Measurements from ENCODE around the gene RASGRF1.

The RASGRF1 gene

GRCh38 chr15:79054350-79054749 is 36.2 kb downstream of the RASGRF1 start:
- TF ChIP-seq, protein P1, sequence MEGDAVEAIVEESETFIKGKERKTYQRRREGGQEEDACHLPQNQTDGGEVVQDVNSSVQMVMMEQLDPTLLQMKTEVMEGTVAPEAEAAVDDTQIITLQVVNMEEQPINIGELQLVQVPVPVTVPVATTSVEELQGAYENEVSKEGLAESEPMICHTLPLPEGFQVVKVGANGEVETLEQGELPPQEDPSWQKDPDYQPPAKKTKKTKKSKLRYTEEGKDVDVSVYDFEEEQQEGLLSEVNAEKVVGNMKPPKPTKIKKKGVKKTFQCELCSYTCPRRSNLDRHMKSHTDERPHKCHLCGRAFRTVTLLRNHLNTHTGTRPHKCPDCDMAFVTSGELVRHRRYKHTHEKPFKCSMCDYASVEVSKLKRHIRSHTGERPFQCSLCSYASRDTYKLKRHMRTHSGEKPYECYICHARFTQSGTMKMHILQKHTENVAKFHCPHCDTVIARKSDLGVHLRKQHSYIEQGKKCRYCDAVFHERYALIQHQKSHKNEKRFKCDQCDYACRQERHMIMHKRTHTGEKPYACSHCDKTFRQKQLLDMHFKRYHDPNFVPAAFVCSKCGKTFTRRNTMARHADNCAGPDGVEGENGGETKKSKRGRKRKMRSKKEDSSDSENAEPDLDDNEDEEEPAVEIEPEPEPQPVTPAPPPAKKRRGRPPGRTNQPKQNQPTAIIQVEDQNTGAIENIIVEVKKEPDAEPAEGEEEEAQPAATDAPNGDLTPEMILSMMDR (conservative IDR thresholded peaks at IDR 0.05; ENCODE audit: low read depth), result no peak
- H3K27ac ChIP-seq, result no peak overlapping the region
- ChIA-PET POLR2A (ENCODE audit: low non-redundant PET) (no interaction called here), CTCF (no interaction called here)
- no peak for DNase-seq (ENCODE audit: low spot score)

- CTCF ChIA-PET, result no interaction called here
- DNase-seq (ENCODE audit: low spot score), result no peak
- H3K27ac ChIP-seq, result no peak overlapping the region
- TF ChIP-seq, protein P1 (conservative IDR thresholded peaks at IDR 0.05; ENCODE audit: low read depth), result no peak
- POLR2A ChIA-PET (ENCODE audit: low non-redundant PET), result no interaction called here
Observed at GRCh38 chr15:79053894-79054293, 36.7 kb downstream of the RASGRF1 start.

DNA sequence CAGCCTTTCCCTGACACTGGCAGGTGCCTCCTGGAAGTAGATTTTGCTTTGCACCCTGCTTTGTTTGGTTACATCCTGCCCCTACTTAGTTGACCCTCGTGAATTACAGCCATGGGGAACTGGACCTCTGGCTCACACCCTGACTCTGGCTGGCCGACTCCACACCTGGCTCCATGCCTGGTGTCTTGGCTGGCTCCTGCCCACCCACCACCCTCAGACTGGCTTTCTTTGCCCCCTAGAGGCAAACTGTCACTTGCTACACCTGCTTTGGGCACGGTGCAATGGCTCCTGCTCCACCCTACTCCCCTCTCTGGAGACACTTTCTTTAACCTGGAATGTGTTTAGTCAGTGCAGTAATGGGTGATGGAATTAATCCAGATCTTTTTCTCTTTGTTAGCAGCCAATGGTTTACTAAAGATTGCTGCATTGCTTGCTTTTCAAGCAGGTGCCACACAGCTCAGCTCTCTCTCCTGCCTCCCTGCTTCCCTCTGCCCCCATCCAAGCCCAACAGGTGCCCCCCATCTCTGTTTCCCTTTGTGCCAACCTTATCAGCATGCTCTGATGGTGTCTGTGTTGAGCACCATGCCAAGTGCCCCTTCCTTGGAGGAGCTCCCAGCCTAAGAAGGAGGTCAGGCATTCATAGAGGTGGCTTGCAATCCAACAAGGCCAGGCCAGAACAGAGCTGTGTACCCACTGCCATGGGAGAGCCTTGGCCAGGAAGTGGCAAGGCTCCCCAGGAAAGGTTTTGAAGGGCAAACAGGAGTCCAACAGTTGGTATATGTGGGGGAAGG is 38.4 kb downstream of the RASGRF1 start:
- CTCF ChIA-PET, result no interaction called here
- TF ChIP-seq, protein P1 (conservative IDR thresholded peaks at IDR 0.05; ENCODE audit: low read depth), result no peak
- no peak for DNase-seq (ENCODE audit: low spot score)
- no peak overlapping the region for H3K27ac ChIP-seq
- POLR2A ChIA-PET (ENCODE audit: low non-redundant PET), result no interaction called here

DNA sequence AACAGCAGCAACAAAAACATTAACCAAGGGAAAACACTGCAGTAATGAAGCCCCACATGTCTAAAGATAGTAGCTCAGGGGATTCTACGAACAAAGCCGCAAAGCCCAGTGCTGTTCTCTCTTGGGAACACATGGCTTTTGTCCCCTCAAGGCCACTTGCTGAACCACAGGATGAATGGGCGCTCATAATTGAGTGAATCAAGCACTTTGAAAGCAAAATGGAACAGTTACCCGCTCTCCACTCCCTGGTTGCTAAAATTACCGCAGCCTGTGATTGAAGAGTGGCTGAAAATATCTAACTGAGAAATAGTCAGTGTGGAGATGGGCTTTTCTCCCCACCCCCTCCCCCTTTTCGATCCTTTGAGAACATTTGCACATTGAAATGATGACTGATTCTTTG is 39.6 kb downstream of the RASGRF1 start:
- POLR2A ChIA-PET (ENCODE audit: low non-redundant PET), result interaction anchor here (0.6 kb wide), 1 partner anchor 157 kb away, joined by 3 read pairs; no protein-coding TSS in a partner anchor
- TF ChIP-seq, protein P1 (conservative IDR thresholded peaks at IDR 0.05; ENCODE audit: low read depth), result no peak

GRCh38 chr15:79050341-79050740 is 40.2 kb downstream of the RASGRF1 start:
- ChIA-PET POLR2A (ENCODE audit: low non-redundant PET) (no interaction called here), CTCF (no interaction called here)
- DNase-seq (ENCODE audit: low spot score), result no peak

More for the DNA sequence above, 39.6 kb downstream of the RASGRF1 start:
- CTCF ChIA-PET, result no interaction called here
- DNase-seq (ENCODE audit: low spot score), result no peak
- no peak overlapping the region for H3K27ac ChIP-seq

DNA sequence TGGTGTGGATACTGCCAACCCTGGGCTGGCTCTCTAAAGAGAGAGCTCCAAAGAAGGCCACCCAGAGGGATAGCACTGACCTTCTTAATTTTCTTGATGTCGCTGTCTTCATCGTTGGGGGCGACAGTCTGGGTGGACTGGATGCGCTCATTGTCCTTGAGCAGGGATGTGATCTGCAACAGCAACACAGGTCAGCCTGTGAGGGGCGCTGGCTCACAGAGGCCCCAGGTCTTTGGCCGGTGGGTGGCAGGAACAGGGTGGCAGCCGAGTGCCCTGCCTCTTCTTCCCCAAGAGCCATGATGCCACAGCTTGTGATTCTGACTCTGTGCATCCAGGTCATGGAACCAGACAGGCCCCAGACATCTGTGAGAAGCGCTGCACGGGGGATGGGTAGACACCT is 41.2 kb downstream of the RASGRF1 start:
- no peak for DNase-seq (ENCODE audit: low spot score)
- no peak overlapping the region for H3K27ac ChIP-seq
- ChIA-PET POLR2A (ENCODE audit: low non-redundant PET) (no interaction called here), CTCF (interaction anchor here (0.5 kb wide), 1 partner anchor 176 kb away, joined by 5 read pairs; no protein-coding TSS in a partner anchor)
- TF ChIP-seq, protein P1 (conservative IDR thresholded peaks at IDR 0.05; ENCODE audit: low read depth), result no peak

More at GRCh38 chr15:79050341-79050740, 40.2 kb downstream of the RASGRF1 start:
- TF ChIP-seq, protein P1 (conservative IDR thresholded peaks at IDR 0.05; ENCODE audit: low read depth), result no peak
- H3K27ac ChIP-seq, result no peak overlapping the region
